IMR-90 (cell line): ENCODE measurements around the gene PTPN23.

Experiments
- FOS ChIP-seq: fragments of 150-350 bp; IDR thresholded peaks from 2 replicates; pipeline ENCODE4 v1.6.1; 2016; ENCODE audit warnings: low read depth, low read length
- MXI1 ChIP-seq: IDR thresholded peaks from 2 replicates; pipeline ENCODE4 v1.6.1; 2012; ENCODE audit warnings: low read depth, mild to moderate bottlenecking, low read length, moderate library complexity, borderline replicate concordance
- POLR2A ChIP-seq: IDR thresholded peaks from 2 replicates; pipeline ENCODE4 v1.6.1; 2012; ENCODE audit warnings: mild to moderate bottlenecking, low read depth, low read length
- TF ChIP-seq, protein P1 (sequence below): conservative IDR thresholded peaks from 2 replicates; pipeline ENCODE4 v1.5.1; 2012; ENCODE audit warnings: mild to moderate bottlenecking, low read depth, low read length, improper control_type of control experiment

DNA sequence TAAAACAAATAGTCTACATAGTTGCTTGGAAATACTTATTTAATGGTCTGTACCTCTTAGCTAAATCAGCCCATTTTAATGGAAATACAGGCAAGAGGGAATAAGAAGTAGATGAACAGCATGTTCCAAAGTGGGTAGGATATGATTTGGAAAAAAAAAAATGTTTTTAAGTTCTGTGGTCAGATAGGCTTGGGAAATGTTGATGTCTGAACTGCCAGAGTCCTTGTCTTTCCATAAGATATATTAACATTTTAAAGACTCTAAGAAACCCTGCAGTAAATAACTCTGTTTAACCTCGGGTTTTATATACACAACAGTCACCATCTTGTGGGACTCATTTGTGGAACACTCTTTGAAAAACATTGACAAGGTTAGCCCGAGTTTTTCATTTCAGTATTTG is 40.0 kb upstream of the PTPN23 start:
- TF ChIP-seq MXI1 (no peak), POLR2A (no peak), FOS (no peak)
- TF ChIP-seq, protein P1, sequence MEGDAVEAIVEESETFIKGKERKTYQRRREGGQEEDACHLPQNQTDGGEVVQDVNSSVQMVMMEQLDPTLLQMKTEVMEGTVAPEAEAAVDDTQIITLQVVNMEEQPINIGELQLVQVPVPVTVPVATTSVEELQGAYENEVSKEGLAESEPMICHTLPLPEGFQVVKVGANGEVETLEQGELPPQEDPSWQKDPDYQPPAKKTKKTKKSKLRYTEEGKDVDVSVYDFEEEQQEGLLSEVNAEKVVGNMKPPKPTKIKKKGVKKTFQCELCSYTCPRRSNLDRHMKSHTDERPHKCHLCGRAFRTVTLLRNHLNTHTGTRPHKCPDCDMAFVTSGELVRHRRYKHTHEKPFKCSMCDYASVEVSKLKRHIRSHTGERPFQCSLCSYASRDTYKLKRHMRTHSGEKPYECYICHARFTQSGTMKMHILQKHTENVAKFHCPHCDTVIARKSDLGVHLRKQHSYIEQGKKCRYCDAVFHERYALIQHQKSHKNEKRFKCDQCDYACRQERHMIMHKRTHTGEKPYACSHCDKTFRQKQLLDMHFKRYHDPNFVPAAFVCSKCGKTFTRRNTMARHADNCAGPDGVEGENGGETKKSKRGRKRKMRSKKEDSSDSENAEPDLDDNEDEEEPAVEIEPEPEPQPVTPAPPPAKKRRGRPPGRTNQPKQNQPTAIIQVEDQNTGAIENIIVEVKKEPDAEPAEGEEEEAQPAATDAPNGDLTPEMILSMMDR = no peak
